H9 (cell line): Measurements from ENCODE around the gene SEC14L5. TPM values are rescaled to one million over a fixed set of nuclear protein-coding genes. Genes with fewer than 3 reads are reported as not detected.

Source experiments
- DNase-seq: peaks from one replicate; pipeline ENCODE4 v3.0.0-alpha.2; 2017
- H2AFZ ChIP-seq: one replicate; pipeline ENCODE4 v1.6.1; 2013; ENCODE audit warnings: mild to moderate bottlenecking, low read length, control low read depth, moderate library complexity
- H2AK5ac ChIP-seq: 2 replicates; pipeline ENCODE4 v1.6.1; 2013; ENCODE audit warnings: low read length, control low read depth, mixed read lengths; ENCODE audit not compliant: insufficient read length
- H2BK120ac ChIP-seq: one replicate; pipeline ENCODE4 v1.6.1; 2013; ENCODE audit warnings: low read depth, mild to moderate bottlenecking, low read length, control low read depth, inconsistent platforms; ENCODE audit not compliant: poor library complexity, severe bottlenecking
- H2BK12ac ChIP-seq: 2 replicates; pipeline ENCODE4 v1.6.1; 2013; ENCODE audit warnings: low read length, control low read depth, mixed read lengths, low read depth; ENCODE audit not compliant: insufficient read length
- H2BK15ac ChIP-seq: 2 replicates; pipeline ENCODE4 v1.6.1; 2013; ENCODE audit warnings: low read depth, low read length, control low read depth
- H2BK20ac ChIP-seq: one replicate; pipeline ENCODE4 v1.6.1; 2013; ENCODE audit warnings: low read depth, mild to moderate bottlenecking, low read length, control low read depth, inconsistent platforms; ENCODE audit not compliant: poor library complexity, severe bottlenecking
- H2BK5ac ChIP-seq: 2 replicates; pipeline ENCODE4 v1.6.1; 2013; ENCODE audit warnings: low read length, control low read depth, mixed read lengths; ENCODE audit not compliant: insufficient read length
- H3K14ac ChIP-seq: 2 replicates; pipeline ENCODE4 v1.6.1; 2013; ENCODE audit warnings: low read length, control low read depth; ENCODE audit not compliant: insufficient read depth
- H3K18ac ChIP-seq: 2 replicates; pipeline ENCODE4 v1.6.1; 2013; ENCODE audit warnings: low read depth, mild to moderate bottlenecking, mixed read lengths, low read length, control low read depth; ENCODE audit not compliant: insufficient read length
- H3K23ac ChIP-seq: 2 replicates; pipeline ENCODE4 v1.6.1; 2013; ENCODE audit warnings: low read length, control low read depth, mixed read lengths, low read depth; ENCODE audit not compliant: insufficient read length
- H3K23me2 ChIP-seq: 2 replicates; pipeline ENCODE4 v1.6.1; 2013; ENCODE audit warnings: low read depth, mild to moderate bottlenecking, mixed read lengths, low read length, control low read depth; ENCODE audit not compliant: insufficient read length, poor library complexity, severe bottlenecking
- H3K27ac ChIP-seq: 2 replicates; pipeline ENCODE4 v1.5.1; 2013; ENCODE audit warnings: low read length, control low read depth, mixed read lengths, low read depth; ENCODE audit not compliant: insufficient read length
- H3K27me3 ChIP-seq: 2 replicates; pipeline ENCODE4 v1.6.1; 2013; ENCODE audit warnings: low read length, control low read depth, inconsistent platforms; ENCODE audit not compliant: insufficient read depth
- H3K4ac ChIP-seq: 2 replicates; pipeline ENCODE4 v1.6.1; 2013; ENCODE audit warnings: low read depth, mild to moderate bottlenecking, control low read depth, inconsistent platforms, low read length, moderate library complexity
- H3K4me1 ChIP-seq: 2 replicates; pipeline ENCODE4 v1.6.1; 2013; ENCODE audit warnings: low read length, control low read depth, inconsistent platforms; ENCODE audit not compliant: insufficient read depth
- H3K4me2 ChIP-seq: 2 replicates; pipeline ENCODE4 v1.6.1; 2013; ENCODE audit warnings: low read length, control low read depth, mixed read lengths; ENCODE audit not compliant: insufficient read length, insufficient read depth
- H3K56ac ChIP-seq: 2 replicates; pipeline ENCODE4 v1.6.1; 2013; ENCODE audit warnings: low read depth, mild to moderate bottlenecking, mixed read lengths, low read length, control low read depth; ENCODE audit not compliant: insufficient read length
- H3K79me1 ChIP-seq: 2 replicates; pipeline ENCODE4 v1.6.1; 2013; ENCODE audit warnings: low read depth, mild to moderate bottlenecking, moderate library complexity, low read length, control low read depth, inconsistent platforms; ENCODE audit not compliant: insufficient read depth, poor library complexity, severe bottlenecking
- H3K79me2 ChIP-seq: 2 replicates; pipeline ENCODE4 v1.6.1; 2013; ENCODE audit warnings: low read length, control low read depth, inconsistent platforms; ENCODE audit not compliant: insufficient read depth
- H3K9ac ChIP-seq: 2 replicates; pipeline ENCODE4 v1.6.1; 2013; ENCODE audit warnings: low read length, control low read depth, mixed read lengths; ENCODE audit not compliant: insufficient read length; ENCODE audit errors: extremely low read depth
- H3K9me3 ChIP-seq: one replicate; pipeline ENCODE4 v1.6.1; 2013; ENCODE audit warnings: low read depth, low read length, inconsistent platforms; ENCODE audit not compliant: control insufficient read depth
- H3T11ph ChIP-seq: one replicate; pipeline ENCODE4 v1.6.1; 2013; ENCODE audit warnings: mild to moderate bottlenecking, low read length, control low read depth, inconsistent platforms
- H4K20me1 ChIP-seq: one replicate; pipeline ENCODE4 v1.6.1; 2013; ENCODE audit not compliant: control insufficient read depth, insufficient read length, insufficient read depth
- H4K5ac ChIP-seq: 2 replicates; pipeline ENCODE4 v1.6.1; 2013; ENCODE audit warnings: low read depth, mild to moderate bottlenecking, mixed read lengths, low read length, control low read depth; ENCODE audit not compliant: insufficient read length
- H4K8ac ChIP-seq: replicated peaks from 2 replicates; pipeline ENCODE4 v1.6.1; 2013; ENCODE audit warnings: low read length, control low read depth, mixed read lengths, low read depth; ENCODE audit not compliant: insufficient read length
- H4K91ac ChIP-seq: 2 replicates; pipeline ENCODE4 v1.6.1; 2013; ENCODE audit warnings: low read depth, mild to moderate bottlenecking, moderate library complexity, mixed read lengths, low read length, control low read depth; ENCODE audit not compliant: insufficient read length
- H3K27ac Mint-ChIP-seq, 3 experiments: 2 replicates in 2 of 3; 3 replicates in 1 of 3; pipeline ENCODE4 v1.8.0; 2020 to 2021; ENCODE audit warnings: mixed read lengths in 3 of 3, mild to moderate bottlenecking in 1 of 3, moderate library complexity in 1 of 3
- H3K27me3 Mint-ChIP-seq: 2 replicates; pipeline ENCODE4 v1.8.0; 2021; ENCODE audit warnings: low read depth, mild to moderate bottlenecking, moderate library complexity, mixed read lengths
- H3K36me3 Mint-ChIP-seq, 3 experiments: 2 replicates in 2 of 3; 3 replicates in 1 of 3; pipeline ENCODE4 v1.8.0; 2020 to 2021; ENCODE audit warnings: low read depth in 3 of 3, mixed read lengths in 3 of 3; ENCODE audit not compliant: insufficient read depth in 1 of 3
- H3K4me1 Mint-ChIP-seq, 2 experiments: 2 replicates each; pipeline ENCODE4 v1.8.0; 2020; ENCODE audit warnings: mixed read lengths in 2 of 2
- H3K4me3 Mint-ChIP-seq, 2 experiments: 2 replicates in 1 of 2; 3 replicates in 1 of 2; pipeline ENCODE4 v1.8.0; 2020 to 2021; ENCODE audit warnings: mild to moderate bottlenecking in 2 of 2, mixed read lengths in 2 of 2, moderate library complexity in 1 of 2
- H3K9me3 Mint-ChIP-seq, 2 experiments: 2 replicates in 1 of 2; 3 replicates in 1 of 2; pipeline ENCODE4 v1.8.0; 2020; ENCODE audit warnings: mild to moderate bottlenecking in 2 of 2, mixed read lengths in 2 of 2, moderate library complexity in 1 of 2
- CTCF ChIP-seq: fragments of 200-600 bp; sonication (generic); conservative IDR thresholded peaks from 3 replicates; pipeline ENCODE4 v1.8.0; 2021; ENCODE audit warnings: antibody characterized with exemption, mild to moderate bottlenecking
- WGBS: extraction: QIAGEN DNeasy Blood & Tissue Kit; methylation state at CpG from one replicate; pipeline ENCODE4 v1.1.7; 2013; ENCODE audit warnings: missing lambda C conversion rate, low lambda C conversion rate, mixed read lengths; ENCODE audit not compliant: insufficient read length; ENCODE audit errors: extremely low coverage; 5-methylcytosine and 5-hydroxymethylcytosine counted together
- total RNA-seq: library from RNA; stranded (reverse); gene quantifications from 2 replicates; pipeline ENCODE4 v1.2.1, GENCODE V29; 2021

The SEC14L5 gene
- total RNA-seq, 1 experiment from 2014 or later = 4.1 TPM

- no peaks in the 10 kb centered on the region for H4K20me1 ChIP-seq
- H3K27ac Mint-ChIP-seq = no peak overlapping the region
- H2AFZ ChIP-seq = no peak overlapping the region
- no peaks in the 10 kb centered on the region for H3K23me2 ChIP-seq
- H4K91ac ChIP-seq = no peak overlapping the region
- no peak overlapping the region for H2BK15ac ChIP-seq
- no peak overlapping the region for H3K4me3 Mint-ChIP-seq
- no peak overlapping the region for H3K9ac ChIP-seq
- H4K5ac ChIP-seq = no peak overlapping the region
- no peak overlapping the region for H2BK20ac ChIP-seq
- H2AK5ac ChIP-seq = no peak overlapping the region
- H3K4me1 Mint-ChIP-seq = peaks cover 4 to 9% of the 10 kb centered on the region in 2 experiments
- H2BK5ac ChIP-seq = no peak overlapping the region
- H3K56ac ChIP-seq = no peak overlapping the region
- no peak for DNase-seq
- no peak overlapping the region for H3K18ac ChIP-seq
- no peaks in the 10 kb centered on the region; a peak in 1 of 7 replicates for H3K36me3 Mint-ChIP-seq
- H3K4me2 ChIP-seq = no peak overlapping the region
- no peaks in the 10 kb centered on the region for H3K79me2 ChIP-seq
- no peaks in the 10 kb centered on the region; the same call in 1 of the 2 replicates for H3K27me3 Mint-ChIP-seq
- H3K79me1 ChIP-seq = no peaks in the 10 kb centered on the region
- no peak overlapping the region for H4K8ac ChIP-seq
- H3K23ac ChIP-seq = no peak overlapping the region
- no peaks in the 10 kb centered on the region for H3K9me3 Mint-ChIP-seq
- H3K9me3 ChIP-seq = no peaks in the 10 kb centered on the region
- H2BK120ac ChIP-seq = no peak overlapping the region
- no peak overlapping the region for H3T11ph ChIP-seq
- H3K27me3 ChIP-seq = no peaks in the 10 kb centered on the region
- TF ChIP-seq CTCF = no peak
- H3K27ac ChIP-seq = no peak overlapping the region
- H3K4ac ChIP-seq = no peak overlapping the region
- no peaks in the 10 kb centered on the region for H3K4me1 ChIP-seq
- H3K14ac ChIP-seq = no peak overlapping the region
- no peak overlapping the region for H2BK12ac ChIP-seq
- WGBS = no CpG with 5 or more reads among the region's 5 CpGs
These were observed 49.2 kb upstream of the SEC14L5 start for GRCh38 chr16:4908854-4909401.
